Endothelial cell of umbilical vein (primary cell): ENCODE data around the gene USP11. TPM values are rescaled to one million over a fixed set of nuclear protein-coding genes. Genes with fewer than 3 reads are reported as not detected.

Experiments used
- BruUV-seq: library from RNA; stranded (reverse); fragments of 400-500 nt; replicated peaks from 2 replicates; lab custom pipeline; 2021; lab: Mats Ljungman, UMichigan
- CTCF ChIA-PET: fragments of 300-600, 350-600 bp; sonication (Branson Sonifier 250); formaldehyde crosslinking; loops from one replicate; lab custom pipeline; 2021; ENCODE audit warnings: antibody characterized with exemption, inconsistent platforms; lab: Charles Lee
- POLR2A ChIA-PET: fragments of 300-600, 350-600 bp; sonication (Branson Sonifier 250); formaldehyde crosslinking; loops from one replicate; lab custom pipeline; 2021; ENCODE audit warnings: antibody characterized with exemption, inconsistent platforms; lab: Charles Lee
- DNase-seq: peaks from one replicate; pipeline ENCODE4 v3.0.0-alpha.2; 2011; ENCODE audit warnings: low read depth, low spot score
- FAIRE-seq: peaks from 2 replicates; lab custom pipeline; 2011; peaks lifted over from hg19 to GRCh38; lab: Jason Lieb, UNC
- H2AFZ ChIP-seq: 2 replicates; pipeline ENCODE4 v1.6.0; 2012; ENCODE audit warnings: low read depth, low read length, control low read depth, inconsistent platforms
- H3K27ac ChIP-seq: 2 replicates; pipeline ENCODE4 v1.5.1; 2011; ENCODE audit warnings: low read depth, mild to moderate bottlenecking, control low read depth, low read length, moderate library complexity; ENCODE audit not compliant: insufficient read depth
- H3K27me3 ChIP-seq, 2 experiments: 2 replicates each; pipeline versions ENCODE4 v1.6.0 to v1.6.1; 2011; ENCODE audit warnings: low read length in 2 of 2, mixed read lengths in 1 of 2; ENCODE audit not compliant: control insufficient read depth in 2 of 2, insufficient read depth in 2 of 2
- H3K36me3 ChIP-seq, 2 experiments: 2 replicates in 1 of 2; 3 replicates in 1 of 2; pipeline ENCODE4 v1.5.1; 2011; ENCODE audit warnings: low read length in 2 of 2, mild to moderate bottlenecking in 1 of 2, moderate library complexity in 1 of 2; ENCODE audit not compliant: control insufficient read depth in 2 of 2, insufficient read depth in 2 of 2; ENCODE audit errors: extremely low read depth in 1 of 2
- H3K4me1 ChIP-seq: 3 replicates; pipeline ENCODE4 v1.5.1; 2011; ENCODE audit warnings: mild to moderate bottlenecking, low read length; ENCODE audit not compliant: control insufficient read depth, insufficient read depth; ENCODE audit errors: extremely low read depth
- H3K4me2 ChIP-seq: 2 replicates; pipeline ENCODE4 v1.6.1; 2011; ENCODE audit warnings: low read length, control low read depth, mixed read lengths; ENCODE audit not compliant: insufficient read depth
- H3K4me3 ChIP-seq, 3 experiments: fragments of 200-600 bp in 1 of 3; sonication (generic), shearing (Covaris generic) in 1 of 3; replicated peaks in 1 of 3; 2 replicates each; pipeline ENCODE4 v1.5.1; 2011 to 2016; ENCODE audit warnings: control low read depth in 3 of 3, low read length in 3 of 3, mild to moderate bottlenecking in 2 of 3, inconsistent platforms in 1 of 3, low read depth in 1 of 3, moderate library complexity in 1 of 3; ENCODE audit not compliant: insufficient read depth in 1 of 3
- H3K79me2 ChIP-seq: 2 replicates; pipeline ENCODE4 v1.6.0; 2012; ENCODE audit warnings: low read length, inconsistent platforms; ENCODE audit not compliant: control insufficient read depth, insufficient read depth
- H3K9ac ChIP-seq: replicated peaks from 2 replicates; pipeline ENCODE3; 2011; ENCODE audit warnings: low read length, control low read depth; ENCODE audit not compliant: insufficient read depth; ENCODE audit errors: extremely low read depth
- H3K9me1 ChIP-seq: replicated peaks from 3 replicates; pipeline ENCODE4 v1.6.0; 2011; ENCODE audit warnings: mild to moderate bottlenecking, low read length; ENCODE audit not compliant: control insufficient read depth, insufficient read depth; ENCODE audit errors: extremely low read depth
- H3K9me3 ChIP-seq: replicated peaks from 2 replicates; pipeline ENCODE4 v1.5.1; 2012; ENCODE audit warnings: low read length, inconsistent platforms; ENCODE audit not compliant: control insufficient read depth, insufficient read depth
- H4K20me1 ChIP-seq: replicated peaks from 2 replicates; pipeline ENCODE3; 2011; ENCODE audit warnings: mild to moderate bottlenecking, low read length; ENCODE audit not compliant: control insufficient read depth, insufficient read depth; ENCODE audit errors: extremely low read depth
- CTCF ChIP-seq, 2 donors: IDR thresholded peaks; 1 replicate in 1 of 2; 2 replicates in 1 of 2; pipeline ENCODE4 v1.5.1; 2011; ENCODE audit warnings: low read length in 2 of 2, mild to moderate bottlenecking in 2 of 2, moderate library complexity in 2 of 2, control low read depth in 1 of 2, inconsistent platforms in 1 of 2, low read depth in 1 of 2; ENCODE audit not compliant: insufficient read depth in 1 of 2; ENCODE audit errors: extremely low read depth in 1 of 2
- EZH2 ChIP-seq: IDR thresholded peaks from 2 replicates; pipeline ENCODE4 v1.6.1; 2012; ENCODE audit warnings: borderline replicate concordance, low read depth, mild to moderate bottlenecking, moderate library complexity, low read length, inconsistent platforms; ENCODE audit not compliant: severe bottlenecking
- FOS ChIP-seq: IDR thresholded peaks from 2 replicates; pipeline ENCODE4 v1.6.1; 2011; ENCODE audit warnings: mild to moderate bottlenecking, low read length, moderate library complexity, borderline replicate concordance; ENCODE audit not compliant: insufficient read depth
- GATA2 ChIP-seq: IDR thresholded peaks from 2 replicates; pipeline ENCODE4 v1.7.0; 2011; ENCODE audit warnings: low read depth, mild to moderate bottlenecking, moderate library complexity, mixed read lengths, low read length; ENCODE audit not compliant: insufficient read length, insufficient read depth
- JUN ChIP-seq: IDR thresholded peaks from 2 replicates; pipeline ENCODE4 v1.6.1; 2011; ENCODE audit warnings: borderline replicate concordance, low read depth; ENCODE audit not compliant: insufficient read length, insufficient read depth
- MAX ChIP-seq: IDR thresholded peaks from 2 replicates; pipeline ENCODE4 v1.6.1; 2011; ENCODE audit not compliant: insufficient read depth, insufficient read length
- MYC ChIP-seq: IDR thresholded peaks from one replicate; pipeline ENCODE4 v1.6.1; 2011; ENCODE audit warnings: mild to moderate bottlenecking, low read depth, low read length
- POLR2A ChIP-seq: IDR thresholded peaks from 2 replicates; pipeline ENCODE4 v1.6.1; 2012; ENCODE audit warnings: low read depth, mild to moderate bottlenecking, control low read depth, low read length
- POLR2AphosphoS5 ChIP-seq: IDR thresholded peaks from 2 replicates; pipeline ENCODE4 v1.6.1; 2012; ENCODE audit warnings: low read depth, mild to moderate bottlenecking, control low read depth, low read length, moderate library complexity; ENCODE audit not compliant: insufficient read depth
- dilution Hi-C: fragments of 300-500 bp; cut with MboI; formaldehyde crosslinking; loops from one replicate; pipeline ENCODE4 v1.15.0; 2019; ENCODE audit warnings: low sequenced_read_pairs; ENCODE audit not compliant: extremely low pct_ligation_motif_present
- intact Hi-C: fragments of 100-400 bp; cut with micrococcal nuclease; formaldehyde crosslinking; loops from one replicate; pipeline ENCODE4 v1.10.0; 2022
- polyA plus RNA-seq, 4 experiments: library from polyadenylated mRNA; depleted of rRNA in 3 of 4; stranded (reverse) in 3 of 4; unstranded in 1 of 4; fragments of >200 nt; gene quantifications; 2 replicates each; pipeline versions ENCODE4 v1.2.1 to v1.2.3, GENCODE V29; 2011 to 2012; ENCODE audit warnings: missing spikeins in 1 of 4
- total RNA-seq: library from RNA; stranded (reverse); gene quantifications from 2 replicates; pipeline ENCODE4 v1.2.3, GENCODE V29; 2021

The USP11 gene
- total and polyA plus RNA-seq, 2 donors (not counting 3 experiments of a cell fraction or from before 2014, with no cell fraction given) = 24.0 to 36.4 TPM

GRCh38 chrX:47235691-47236103 lies 2.9 kb downstream of the USP11 start:
- FAIRE-seq (no peak), DNase-seq (no peak)
- Histone ChIP-seq H3K9ac (no peak overlapping the region), H3K9me3 (no peaks in the 10 kb centered on the region), H3K36me3 (peaks cover 0 to 8% of the 10 kb centered on the region in 2 experiments), H3K27ac (no peak overlapping the region), H3K4me3 (no peak overlapping the region), H2AFZ (no peak overlapping the region), H4K20me1 (no peaks in the 10 kb centered on the region), H3K9me1 (no peaks in the 10 kb centered on the region), H3K79me2 (peaks cover 8% of the 10 kb centered on the region), H3K27me3 (no peaks in the 10 kb centered on the region), H3K4me1 (peaks cover 3% of the 10 kb centered on the region), H3K4me2 (no peak overlapping the region)
- TF ChIP-seq POLR2A (no peak), FOS (no peak), EZH2 (no peak), POLR2AphosphoS5 (no peak), GATA2 (no peak), JUN (no peak), CTCF (IDR thresholded peaks at IDR 0.05; ENCODE audit: extremely low read depth in 1 of 2, insufficient read depth in 1 of 2, low read depth in 1 of 2, low read length in 2 of 2) (no peak), MYC (no peak), MAX (no peak)
- no TSS peak for BruUV-seq
- CTCF ChIA-PET = no interaction called here
- intact Hi-C loops = no loop called here
- dilution Hi-C loops = no loop called here
- POLR2A ChIA-PET = no interaction called here
